WTC11 (cell line): ENCODE measurements around the gene CTDSPL. TPM values are rescaled to one million over a fixed set of nuclear protein-coding genes. Genes with fewer than 3 reads are reported as not detected.

ENCODE experiments used
- ATAC-seq: fragments of 200-7000 bp; cut with Tn5 transposase; 2 replicates; pipeline ENCODE4 v1.10.0; 2021; ENCODE audit warnings: mild to moderate bottlenecking, moderate library complexity
- CTCF ChIA-PET: fragments of 300-600 bp; sonication (Branson Sonifier 250); formaldehyde crosslinking; loops from one replicate; lab custom pipeline; 2021; ENCODE audit warnings: antibody characterized with exemption; lab: Charles Lee
- POLR2A ChIA-PET: fragments of 350-600 bp; sonication (Branson Sonifier 250); formaldehyde crosslinking; loops from one replicate; lab custom pipeline; 2021; ENCODE audit warnings: antibody characterized with exemption; lab: Charles Lee
- DNase-seq: peaks from one replicate; pipeline ENCODE4 v3.0.0; 2021; ENCODE audit warnings: low spot score
- H3K27ac Mint-ChIP-seq: 2 replicates; pipeline ENCODE4 v1.8.0; 2021; ENCODE audit warnings: mixed read lengths
- H3K27me3 Mint-ChIP-seq: 2 replicates; pipeline ENCODE4 v1.8.0; 2021; ENCODE audit warnings: low read depth, mild to moderate bottlenecking, moderate library complexity, mixed read lengths
- H3K36me3 Mint-ChIP-seq: 2 replicates; pipeline ENCODE4 v1.8.0; 2021; ENCODE audit warnings: mixed read lengths
- H3K4me1 Mint-ChIP-seq: 2 replicates; pipeline ENCODE4 v1.8.0; 2022; ENCODE audit warnings: mixed read lengths
- H3K4me3 Mint-ChIP-seq: 2 replicates; pipeline ENCODE4 v1.8.0; 2021; ENCODE audit warnings: mild to moderate bottlenecking, moderate library complexity, mixed read lengths
- H3K9me3 Mint-ChIP-seq: 2 replicates; pipeline ENCODE4 v1.8.0; 2021; ENCODE audit warnings: mixed read lengths
- CBFB ChIP-seq: sonication (generic); formaldehyde crosslinking; IDR thresholded peaks from 2 replicates; pipeline ENCODE4 v1.8.1; 2022; ENCODE audit warnings: mild to moderate bottlenecking, low read depth, missing genetic modification reagents
- ETV6 ChIP-seq: sonication (generic); formaldehyde crosslinking; IDR thresholded peaks from 2 replicates; pipeline ENCODE4 v1.8.1; 2022; ENCODE audit warnings: mild to moderate bottlenecking, missing genetic modification reagents
- GTF2I ChIP-seq: fragments of 250-450 bp; sonication (Bioruptor Pico); conservative IDR thresholded peaks from 2 replicates; pipeline ENCODE4 v1.4.0; 2021; ENCODE audit warnings: mild to moderate bottlenecking
- IRF2 ChIP-seq: sonication (generic); formaldehyde crosslinking; IDR thresholded peaks from 2 replicates; pipeline ENCODE4 v1.8.0; 2022; ENCODE audit warnings: low read depth, missing genetic modification reagents, borderline replicate concordance
- MYBL2 ChIP-seq: sonication (generic); formaldehyde crosslinking; IDR thresholded peaks from 2 replicates; pipeline ENCODE4 v1.8.1; 2023; ENCODE audit warnings: mild to moderate bottlenecking, moderate library complexity, missing genetic modification reagents
- OVOL2 ChIP-seq: fragments of 250-450 bp; sonication (Bioruptor Pico); IDR thresholded peaks from 2 replicates; pipeline ENCODE4 v1.9.0; 2021; ENCODE audit warnings: mild to moderate bottlenecking, borderline replicate concordance
- SMAD4 ChIP-seq: sonication (generic); formaldehyde crosslinking; IDR thresholded peaks from 2 replicates; pipeline ENCODE4 v1.8.0; 2022; ENCODE audit warnings: mild to moderate bottlenecking, missing genetic modification reagents
- SOX15 ChIP-seq: fragments of 250-450 bp; sonication (Bioruptor Pico); IDR thresholded peaks from 2 replicates; pipeline ENCODE4 v1.9.0; 2021; ENCODE audit warnings: mild to moderate bottlenecking
- TEAD4 ChIP-seq: sonication (generic); formaldehyde crosslinking; IDR thresholded peaks from 2 replicates; pipeline ENCODE4 v1.8.0; 2022; ENCODE audit warnings: mild to moderate bottlenecking, missing genetic modification reagents
- total RNA-seq: library from RNA; stranded (reverse); gene quantifications from 3 replicates; pipeline ENCODE4 v1.2.3, GENCODE V29; 2021
- TF ChIP-seq, protein P1 (sequence below): sonication (generic); formaldehyde crosslinking; IDR thresholded peaks from 2 replicates; pipeline ENCODE4 v1.8.1; 2023; ENCODE audit warnings: mild to moderate bottlenecking, moderate library complexity, missing genetic modification reagents
- TF ChIP-seq, protein P2 (sequence below): fragments of 250-450 bp; sonication (Bioruptor Pico); IDR thresholded peaks from 2 replicates; pipeline ENCODE4 v2.1.2; 2022; ENCODE audit warnings: mild to moderate bottlenecking, moderate library complexity
- TF ChIP-seq, protein P3 (sequence below): sonication (generic); formaldehyde crosslinking; conservative IDR thresholded peaks from 2 replicates; pipeline ENCODE4 v1.8.1; 2023; ENCODE audit warnings: mild to moderate bottlenecking, low read depth, missing genetic modification reagents, moderate library complexity
- TF ChIP-seq, protein P4 (sequence below): sonication (generic); formaldehyde crosslinking; IDR thresholded peaks from 2 replicates; pipeline ENCODE4 v1.8.1; 2023; ENCODE audit warnings: mild to moderate bottlenecking, missing genetic modification reagents, borderline replicate concordance
- TF ChIP-seq, protein P5 (sequence below): sonication (generic); formaldehyde crosslinking; IDR thresholded peaks from 2 replicates; pipeline ENCODE4 v1.8.0; 2023; ENCODE audit warnings: mild to moderate bottlenecking, missing genetic modification reagents
- TF ChIP-seq, protein P6 (sequence below): sonication (generic); formaldehyde crosslinking; IDR thresholded peaks from 2 replicates; pipeline ENCODE4 v1.8.1; 2022; ENCODE audit warnings: low read depth, mild to moderate bottlenecking, moderate library complexity, missing genetic modification reagents, borderline replicate concordance
- TF ChIP-seq, protein P7 (sequence below): sonication (generic); formaldehyde crosslinking; IDR thresholded peaks from 2 replicates; pipeline ENCODE4 v1.8.1; 2023; ENCODE audit warnings: mild to moderate bottlenecking, missing genetic modification reagents
- TF ChIP-seq, protein P8 (sequence below): fragments of 200-600 bp; IDR thresholded peaks from 2 replicates; pipeline ENCODE4 v1.8.0; 2022; ENCODE audit warnings: antibody characterized with exemption

The CTDSPL gene
- total RNA-seq, 1 experiment from 2014 or later, result 41.2 TPM

DNA sequence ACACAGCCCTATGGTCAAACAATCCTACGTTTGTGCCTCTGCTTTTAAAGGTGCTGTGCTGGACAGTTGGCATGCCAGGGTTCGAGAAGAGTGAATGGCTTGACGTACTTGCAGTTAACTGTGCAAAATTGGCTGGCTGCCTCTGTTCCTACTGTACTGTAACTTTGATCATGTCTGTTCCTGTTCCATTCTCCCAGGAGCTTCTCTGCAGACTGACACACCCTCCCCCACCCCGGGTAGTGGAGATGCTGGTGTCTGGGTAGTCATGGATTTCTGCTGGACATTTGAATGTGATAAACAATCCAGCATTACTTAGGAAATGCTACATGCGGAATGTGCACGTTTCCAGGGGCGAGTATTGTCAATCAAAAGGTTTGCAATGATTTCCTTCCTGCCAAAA is 122.4 kb downstream of the CTDSPL start (continued):
- TF ChIP-seq, protein P1, sequence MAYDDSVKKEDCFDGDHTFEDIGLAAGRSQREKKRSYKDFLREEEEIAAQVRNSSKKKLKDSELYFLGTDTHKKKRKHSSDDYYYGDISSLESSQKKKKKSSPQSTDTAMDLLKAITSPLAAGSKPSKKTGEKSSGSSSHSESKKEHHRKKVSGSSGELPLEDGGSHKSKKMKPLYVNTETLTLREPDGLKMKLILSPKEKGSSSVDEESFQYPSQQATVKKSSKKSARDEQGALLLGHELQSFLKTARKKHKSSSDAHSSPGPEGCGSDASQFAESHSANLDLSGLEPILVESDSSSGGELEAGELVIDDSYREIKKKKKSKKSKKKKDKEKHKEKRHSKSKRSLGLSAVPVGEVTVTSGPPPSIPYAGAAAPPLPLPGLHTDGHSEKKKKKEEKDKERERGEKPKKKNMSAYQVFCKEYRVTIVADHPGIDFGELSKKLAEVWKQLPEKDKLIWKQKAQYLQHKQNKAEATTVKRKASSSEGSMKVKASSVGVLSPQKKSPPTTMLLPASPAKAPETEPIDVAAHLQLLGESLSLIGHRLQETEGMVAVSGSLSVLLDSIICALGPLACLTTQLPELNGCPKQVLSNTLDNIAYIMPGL (CRISPR knock-in tag), result no peak
- TF ChIP-seq OVOL2, result no peak
- TF ChIP-seq, protein P2, sequence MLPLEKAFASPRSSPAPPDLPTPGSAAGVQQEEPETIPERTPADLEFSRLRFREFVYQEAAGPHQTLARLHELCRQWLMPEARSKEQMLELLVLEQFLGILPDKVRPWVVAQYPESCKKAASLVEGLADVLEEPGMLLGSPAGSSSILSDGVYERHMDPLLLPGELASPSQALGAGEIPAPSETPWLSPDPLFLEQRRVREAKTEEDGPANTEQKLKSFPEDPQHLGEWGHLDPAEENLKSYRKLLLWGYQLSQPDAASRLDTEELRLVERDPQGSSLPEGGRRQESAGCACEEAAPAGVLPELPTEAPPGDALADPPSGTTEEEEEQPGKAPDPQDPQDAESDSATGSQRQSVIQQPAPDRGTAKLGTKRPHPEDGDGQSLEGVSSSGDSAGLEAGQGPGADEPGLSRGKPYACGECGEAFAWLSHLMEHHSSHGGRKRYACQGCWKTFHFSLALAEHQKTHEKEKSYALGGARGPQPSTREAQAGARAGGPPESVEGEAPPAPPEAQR (CRISPR knock-in tag), result no peak
- TF ChIP-seq MYBL2 (CRISPR knock-in tag), result no peak
- no peak for TF ChIP-seq ETV6 (CRISPR knock-in tag)
- TF ChIP-seq IRF2, result no peak
- no peak for TF ChIP-seq CBFB (CRISPR knock-in tag)
- no peak for TF ChIP-seq SOX15 (CRISPR knock-in tag)
- TF ChIP-seq, all 79 proteins: peak for 0

DNA sequence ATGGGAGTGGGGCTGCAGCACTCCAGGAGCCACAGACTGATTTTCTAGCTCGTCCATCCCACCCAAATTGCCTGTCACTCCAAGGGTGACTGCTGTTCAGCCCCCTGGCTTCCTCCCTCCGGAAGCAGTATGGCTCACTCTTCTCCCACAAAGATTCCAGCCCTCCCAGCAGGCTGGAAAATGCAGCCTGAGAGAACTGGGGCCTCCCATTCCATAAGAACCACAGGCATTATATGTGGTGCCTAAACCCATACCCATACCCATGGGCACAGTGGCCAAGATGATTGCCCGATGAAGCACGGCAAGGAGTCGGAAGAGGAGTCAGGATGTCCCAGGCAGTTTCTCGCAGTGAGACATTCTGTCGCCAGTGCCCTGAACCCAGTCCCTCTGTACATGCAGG is 122.9 kb downstream of the CTDSPL start:
- Mint-ChIP-seq H3K27me3 (no peaks in the 10 kb centered on the region), H3K4me1 (peaks cover 6% of the 10 kb centered on the region; the same call in 1 of the 2 replicates), H3K9me3 (no peaks in the 10 kb centered on the region), H3K27ac (no peak overlapping the region), H3K36me3 (no peaks in the 10 kb centered on the region), H3K4me3 (no peak overlapping the region)
- ATAC-seq (no peak), DNase-seq (no peak)
- CTCF ChIA-PET, result interaction anchor here (3.2 to 6.0 kb wide), 2 partner anchors 11 to 12 kb away, joined by 37 to 61 read pairs; no protein-coding TSS in a partner anchor
- POLR2A ChIA-PET, result no interaction called here
- no peak for TF ChIP-seq GTF2I (CRISPR knock-in tag)
- TF ChIP-seq, protein P3, sequence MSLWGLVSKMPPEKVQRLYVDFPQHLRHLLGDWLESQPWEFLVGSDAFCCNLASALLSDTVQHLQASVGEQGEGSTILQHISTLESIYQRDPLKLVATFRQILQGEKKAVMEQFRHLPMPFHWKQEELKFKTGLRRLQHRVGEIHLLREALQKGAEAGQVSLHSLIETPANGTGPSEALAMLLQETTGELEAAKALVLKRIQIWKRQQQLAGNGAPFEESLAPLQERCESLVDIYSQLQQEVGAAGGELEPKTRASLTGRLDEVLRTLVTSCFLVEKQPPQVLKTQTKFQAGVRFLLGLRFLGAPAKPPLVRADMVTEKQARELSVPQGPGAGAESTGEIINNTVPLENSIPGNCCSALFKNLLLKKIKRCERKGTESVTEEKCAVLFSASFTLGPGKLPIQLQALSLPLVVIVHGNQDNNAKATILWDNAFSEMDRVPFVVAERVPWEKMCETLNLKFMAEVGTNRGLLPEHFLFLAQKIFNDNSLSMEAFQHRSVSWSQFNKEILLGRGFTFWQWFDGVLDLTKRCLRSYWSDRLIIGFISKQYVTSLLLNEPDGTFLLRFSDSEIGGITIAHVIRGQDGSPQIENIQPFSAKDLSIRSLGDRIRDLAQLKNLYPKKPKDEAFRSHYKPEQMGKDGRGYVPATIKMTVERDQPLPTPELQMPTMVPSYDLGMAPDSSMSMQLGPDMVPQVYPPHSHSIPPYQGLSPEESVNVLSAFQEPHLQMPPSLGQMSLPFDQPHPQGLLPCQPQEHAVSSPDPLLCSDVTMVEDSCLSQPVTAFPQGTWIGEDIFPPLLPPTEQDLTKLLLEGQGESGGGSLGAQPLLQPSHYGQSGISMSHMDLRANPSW (CRISPR knock-in tag), result no peak
- TF ChIP-seq SMAD4 (CRISPR knock-in tag), result no peak
- TF ChIP-seq, protein P4, sequence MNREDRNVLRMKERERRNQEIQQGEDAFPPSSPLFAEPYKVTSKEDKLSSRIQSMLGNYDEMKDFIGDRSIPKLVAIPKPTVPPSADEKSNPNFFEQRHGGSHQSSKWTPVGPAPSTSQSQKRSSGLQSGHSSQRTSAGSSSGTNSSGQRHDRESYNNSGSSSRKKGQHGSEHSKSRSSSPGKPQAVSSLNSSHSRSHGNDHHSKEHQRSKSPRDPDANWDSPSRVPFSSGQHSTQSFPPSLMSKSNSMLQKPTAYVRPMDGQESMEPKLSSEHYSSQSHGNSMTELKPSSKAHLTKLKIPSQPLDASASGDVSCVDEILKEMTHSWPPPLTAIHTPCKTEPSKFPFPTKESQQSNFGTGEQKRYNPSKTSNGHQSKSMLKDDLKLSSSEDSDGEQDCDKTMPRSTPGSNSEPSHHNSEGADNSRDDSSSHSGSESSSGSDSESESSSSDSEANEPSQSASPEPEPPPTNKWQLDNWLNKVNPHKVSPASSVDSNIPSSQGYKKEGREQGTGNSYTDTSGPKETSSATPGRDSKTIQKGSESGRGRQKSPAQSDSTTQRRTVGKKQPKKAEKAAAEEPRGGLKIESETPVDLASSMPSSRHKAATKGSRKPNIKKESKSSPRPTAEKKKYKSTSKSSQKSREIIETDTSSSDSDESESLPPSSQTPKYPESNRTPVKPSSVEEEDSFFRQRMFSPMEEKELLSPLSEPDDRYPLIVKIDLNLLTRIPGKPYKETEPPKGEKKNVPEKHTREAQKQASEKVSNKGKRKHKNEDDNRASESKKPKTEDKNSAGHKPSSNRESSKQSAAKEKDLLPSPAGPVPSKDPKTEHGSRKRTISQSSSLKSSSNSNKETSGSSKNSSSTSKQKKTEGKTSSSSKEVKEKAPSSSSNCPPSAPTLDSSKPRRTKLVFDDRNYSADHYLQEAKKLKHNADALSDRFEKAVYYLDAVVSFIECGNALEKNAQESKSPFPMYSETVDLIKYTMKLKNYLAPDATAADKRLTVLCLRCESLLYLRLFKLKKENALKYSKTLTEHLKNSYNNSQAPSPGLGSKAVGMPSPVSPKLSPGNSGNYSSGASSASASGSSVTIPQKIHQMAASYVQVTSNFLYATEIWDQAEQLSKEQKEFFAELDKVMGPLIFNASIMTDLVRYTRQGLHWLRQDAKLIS, result no peak
- TF ChIP-seq, protein P5, sequence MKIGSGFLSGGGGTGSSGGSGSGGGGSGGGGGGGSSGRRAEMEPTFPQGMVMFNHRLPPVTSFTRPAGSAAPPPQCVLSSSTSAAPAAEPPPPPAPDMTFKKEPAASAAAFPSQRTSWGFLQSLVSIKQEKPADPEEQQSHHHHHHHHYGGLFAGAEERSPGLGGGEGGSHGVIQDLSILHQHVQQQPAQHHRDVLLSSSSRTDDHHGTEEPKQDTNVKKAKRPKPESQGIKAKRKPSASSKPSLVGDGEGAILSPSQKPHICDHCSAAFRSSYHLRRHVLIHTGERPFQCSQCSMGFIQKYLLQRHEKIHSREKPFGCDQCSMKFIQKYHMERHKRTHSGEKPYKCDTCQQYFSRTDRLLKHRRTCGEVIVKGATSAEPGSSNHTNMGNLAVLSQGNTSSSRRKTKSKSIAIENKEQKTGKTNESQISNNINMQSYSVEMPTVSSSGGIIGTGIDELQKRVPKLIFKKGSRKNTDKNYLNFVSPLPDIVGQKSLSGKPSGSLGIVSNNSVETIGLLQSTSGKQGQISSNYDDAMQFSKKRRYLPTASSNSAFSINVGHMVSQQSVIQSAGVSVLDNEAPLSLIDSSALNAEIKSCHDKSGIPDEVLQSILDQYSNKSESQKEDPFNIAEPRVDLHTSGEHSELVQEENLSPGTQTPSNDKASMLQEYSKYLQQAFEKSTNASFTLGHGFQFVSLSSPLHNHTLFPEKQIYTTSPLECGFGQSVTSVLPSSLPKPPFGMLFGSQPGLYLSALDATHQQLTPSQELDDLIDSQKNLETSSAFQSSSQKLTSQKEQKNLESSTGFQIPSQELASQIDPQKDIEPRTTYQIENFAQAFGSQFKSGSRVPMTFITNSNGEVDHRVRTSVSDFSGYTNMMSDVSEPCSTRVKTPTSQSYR, result no peak
- no peak for TF ChIP-seq OVOL2
- TF ChIP-seq, protein P6, sequence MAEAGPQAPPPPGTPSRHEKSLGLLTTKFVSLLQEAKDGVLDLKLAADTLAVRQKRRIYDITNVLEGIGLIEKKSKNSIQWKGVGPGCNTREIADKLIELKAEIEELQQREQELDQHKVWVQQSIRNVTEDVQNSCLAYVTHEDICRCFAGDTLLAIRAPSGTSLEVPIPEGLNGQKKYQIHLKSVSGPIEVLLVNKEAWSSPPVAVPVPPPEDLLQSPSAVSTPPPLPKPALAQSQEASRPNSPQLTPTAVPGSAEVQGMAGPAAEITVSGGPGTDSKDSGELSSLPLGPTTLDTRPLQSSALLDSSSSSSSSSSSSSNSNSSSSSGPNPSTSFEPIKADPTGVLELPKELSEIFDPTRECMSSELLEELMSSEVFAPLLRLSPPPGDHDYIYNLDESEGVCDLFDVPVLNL, result no peak
- TF ChIP-seq, protein P7, sequence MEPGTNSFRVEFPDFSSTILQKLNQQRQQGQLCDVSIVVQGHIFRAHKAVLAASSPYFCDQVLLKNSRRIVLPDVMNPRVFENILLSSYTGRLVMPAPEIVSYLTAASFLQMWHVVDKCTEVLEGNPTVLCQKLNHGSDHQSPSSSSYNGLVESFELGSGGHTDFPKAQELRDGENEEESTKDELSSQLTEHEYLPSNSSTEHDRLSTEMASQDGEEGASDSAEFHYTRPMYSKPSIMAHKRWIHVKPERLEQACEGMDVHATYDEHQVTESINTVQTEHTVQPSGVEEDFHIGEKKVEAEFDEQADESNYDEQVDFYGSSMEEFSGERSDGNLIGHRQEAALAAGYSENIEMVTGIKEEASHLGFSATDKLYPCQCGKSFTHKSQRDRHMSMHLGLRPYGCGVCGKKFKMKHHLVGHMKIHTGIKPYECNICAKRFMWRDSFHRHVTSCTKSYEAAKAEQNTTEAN (CRISPR knock-in tag), result no peak
- TF ChIP-seq, protein P8, sequence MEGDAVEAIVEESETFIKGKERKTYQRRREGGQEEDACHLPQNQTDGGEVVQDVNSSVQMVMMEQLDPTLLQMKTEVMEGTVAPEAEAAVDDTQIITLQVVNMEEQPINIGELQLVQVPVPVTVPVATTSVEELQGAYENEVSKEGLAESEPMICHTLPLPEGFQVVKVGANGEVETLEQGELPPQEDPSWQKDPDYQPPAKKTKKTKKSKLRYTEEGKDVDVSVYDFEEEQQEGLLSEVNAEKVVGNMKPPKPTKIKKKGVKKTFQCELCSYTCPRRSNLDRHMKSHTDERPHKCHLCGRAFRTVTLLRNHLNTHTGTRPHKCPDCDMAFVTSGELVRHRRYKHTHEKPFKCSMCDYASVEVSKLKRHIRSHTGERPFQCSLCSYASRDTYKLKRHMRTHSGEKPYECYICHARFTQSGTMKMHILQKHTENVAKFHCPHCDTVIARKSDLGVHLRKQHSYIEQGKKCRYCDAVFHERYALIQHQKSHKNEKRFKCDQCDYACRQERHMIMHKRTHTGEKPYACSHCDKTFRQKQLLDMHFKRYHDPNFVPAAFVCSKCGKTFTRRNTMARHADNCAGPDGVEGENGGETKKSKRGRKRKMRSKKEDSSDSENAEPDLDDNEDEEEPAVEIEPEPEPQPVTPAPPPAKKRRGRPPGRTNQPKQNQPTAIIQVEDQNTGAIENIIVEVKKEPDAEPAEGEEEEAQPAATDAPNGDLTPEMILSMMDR, result no peak
- TF ChIP-seq, protein P2 (CRISPR knock-in tag), result no peak
- no peak for TF ChIP-seq TEAD4 (CRISPR knock-in tag)
